ENCODE measurements around the gene CASP9.

CASP9 gene

GRCh38 chr1:15451014-15451722, 72.8 kb downstream of the CASP9 start:
- no peak for DNase-seq (ENCODE audit: extremely low read depth in 1 of 2, low read depth in 1 of 2)

- DNase-seq (ENCODE audit: extremely low read depth in 1 of 2, low read depth in 1 of 2), result no peak
Measured at GRCh38 chr1:15449567-15449966, 74.4 kb downstream of the CASP9 start.

- no peak for DNase-seq (ENCODE audit: extremely low read depth in 1 of 2, low read depth in 1 of 2)
Measured at GRCh38 chr1:15448877-15449462, 75.0 kb downstream of the CASP9 start.

- no peak for DNase-seq (ENCODE audit: extremely low read depth in 1 of 2, low read depth in 1 of 2)
Measured at GRCh38 chr1:15446212-15446611, 77.8 kb downstream of the CASP9 start.

- no peak for DNase-seq (ENCODE audit: extremely low read depth in 1 of 2, low read depth in 1 of 2)
Measured at GRCh38 chr1:15445390-15446122, 78.5 kb downstream of the CASP9 start.

GRCh38 chr1:15444468-15445389, 79.3 kb downstream of the CASP9 start:
- no peak for DNase-seq (ENCODE audit: extremely low read depth in 1 of 2, low read depth in 1 of 2)

- DNase-seq (ENCODE audit: extremely low read depth in 1 of 2, low read depth in 1 of 2), result no peak
Measured at GRCh38 chr1:15443281-15443680, 80.7 kb downstream of the CASP9 start.

- no peak for DNase-seq (ENCODE audit: extremely low read depth in 1 of 2, low read depth in 1 of 2)
Measured at GRCh38 chr1:15442759-15443158, 81.3 kb downstream of the CASP9 start.

GRCh38 chr1:15442119-15442518, 81.9 kb downstream of the CASP9 start:
- DNase-seq (ENCODE audit: extremely low read depth in 1 of 2, low read depth in 1 of 2), result no peak
